Measurements from ENCODE around the gene FRMD4B. TPM values are rescaled to one million over a fixed set of nuclear protein-coding genes. Genes with fewer than 3 reads are reported as not detected.
A peak's percentile ranks its signal among the peaks of the same experiment; 100 is the strongest.

The FRMD4B gene
- total RNA-seq, 1 donor from 2014 or later, result 102 TPM

GRCh38 chr3:69360690-69361089, 25.2 kb downstream of the FRMD4B start:
- Mint-ChIP-seq H3K9me3 (ENCODE audit: unreplicated experiment) (no peaks in the 10 kb centered on the region), H3K27ac (ENCODE audit: unreplicated experiment) (peak overlapping the region; percentile 90), H3K4me3 (ENCODE audit: unreplicated experiment) (no peak overlapping the region), H3K4me1 (ENCODE audit: unreplicated experiment) (peaks cover 42% of the 10 kb centered on the region), H3K27me3 (ENCODE audit: unreplicated experiment) (peaks cover 3% of the 10 kb centered on the region), H3K36me3 (ENCODE audit: low read depth, unreplicated experiment) (peaks cover 8% of the 10 kb centered on the region)
- no peak for DNase-seq (ENCODE audit: low spot score)
- no peak for TF ChIP-seq CTCF (IDR thresholded peaks at IDR 0.05; ENCODE audit: unreplicated experiment)

- Mint-ChIP-seq H3K27ac (ENCODE audit: unreplicated experiment) (peak overlapping the region; percentile 90), H3K4me3 (ENCODE audit: unreplicated experiment) (no peak overlapping the region), H3K27me3 (ENCODE audit: unreplicated experiment) (peaks cover 3% of the 10 kb centered on the region), H3K36me3 (ENCODE audit: low read depth, unreplicated experiment) (peaks cover 11% of the 10 kb centered on the region), H3K9me3 (ENCODE audit: unreplicated experiment) (no peaks in the 10 kb centered on the region), H3K4me1 (ENCODE audit: unreplicated experiment) (peaks cover 45% of the 10 kb centered on the region)
- TF ChIP-seq CTCF (IDR thresholded peaks at IDR 0.05; ENCODE audit: unreplicated experiment), result no peak
- DNase-seq (ENCODE audit: low spot score), result no peak
Observed at GRCh38 chr3:69359916-69360315, 26.0 kb downstream of the FRMD4B start.

- H3K4me3 Mint-ChIP-seq (ENCODE audit: unreplicated experiment), result no peak overlapping the region
- H3K27ac Mint-ChIP-seq (ENCODE audit: unreplicated experiment), result peak overlapping the region; percentile 90
- H3K27me3 Mint-ChIP-seq (ENCODE audit: unreplicated experiment), result peaks cover 3% of the 10 kb centered on the region
- peaks cover 49% of the 10 kb centered on the region for H3K4me1 Mint-ChIP-seq (ENCODE audit: unreplicated experiment)
- peaks cover 11% of the 10 kb centered on the region for H3K36me3 Mint-ChIP-seq (ENCODE audit: low read depth, unreplicated experiment)
- no peak for DNase-seq (ENCODE audit: low spot score)
- no peak for TF ChIP-seq CTCF (IDR thresholded peaks at IDR 0.05; ENCODE audit: unreplicated experiment)
- no peaks in the 10 kb centered on the region for H3K9me3 Mint-ChIP-seq (ENCODE audit: unreplicated experiment)
Observed at GRCh38 chr3:69359339-69359893, 26.5 kb downstream of the FRMD4B start.

GRCh38 chr3:69357196-69357595, 28.7 kb downstream of the FRMD4B start:
- H3K4me3 Mint-ChIP-seq (ENCODE audit: unreplicated experiment), result no peak overlapping the region
- H3K27ac Mint-ChIP-seq (ENCODE audit: unreplicated experiment), result no peak overlapping the region
- H3K27me3 Mint-ChIP-seq (ENCODE audit: unreplicated experiment), result peaks cover 3% of the 10 kb centered on the region
- TF ChIP-seq CTCF (IDR thresholded peaks at IDR 0.05; ENCODE audit: unreplicated experiment), result no peak
- H3K36me3 Mint-ChIP-seq (ENCODE audit: low read depth, unreplicated experiment), result peaks cover 16% of the 10 kb centered on the region
- DNase-seq (ENCODE audit: low spot score), result no peak
- no peaks in the 10 kb centered on the region for H3K9me3 Mint-ChIP-seq (ENCODE audit: unreplicated experiment)
- H3K4me1 Mint-ChIP-seq (ENCODE audit: unreplicated experiment), result peaks cover 55% of the 10 kb centered on the region

- TF ChIP-seq CTCF (IDR thresholded peaks at IDR 0.05; ENCODE audit: unreplicated experiment), result no peak
- Mint-ChIP-seq H3K36me3 (ENCODE audit: low read depth, unreplicated experiment) (peaks cover 19% of the 10 kb centered on the region), H3K9me3 (ENCODE audit: unreplicated experiment) (no peaks in the 10 kb centered on the region), H3K27ac (ENCODE audit: unreplicated experiment) (peak overlapping the region; percentile 76), H3K4me3 (ENCODE audit: unreplicated experiment) (no peak overlapping the region), H3K4me1 (ENCODE audit: unreplicated experiment) (peaks cover 54% of the 10 kb centered on the region), H3K27me3 (ENCODE audit: unreplicated experiment) (peaks cover 3% of the 10 kb centered on the region)
- DNase-seq (ENCODE audit: low spot score), result no peak
Observed at GRCh38 chr3:69354948-69355347, 30.9 kb downstream of the FRMD4B start.

Data from endothelial cell (in vitro differentiated cells).